Body of pancreas (tissue), 4 donors: ENCODE data around the gene IKZF4.

Experiments
- POLR2A ChIP-seq, 3 donors: fragments of 450-650 bp; IDR thresholded peaks; one replicate each; pipeline ENCODE4 v1.6.1; 2016; ENCODE audit warnings: antibody characterized with exemption in 3 of 3, mild to moderate bottlenecking in 2 of 3
- TF ChIP-seq, protein P1 (sequence below), 7 experiments: fragments of 450-650 bp in 4 of 7; fragments of 200-600 bp in 3 of 7; sonication (generic) in 3 of 7; IDR thresholded peaks; one replicate each; pipeline ENCODE4 v1.5.1; 2016 to 2019; ENCODE audit warnings: antibody characterized with exemption in 7 of 7

DNA sequence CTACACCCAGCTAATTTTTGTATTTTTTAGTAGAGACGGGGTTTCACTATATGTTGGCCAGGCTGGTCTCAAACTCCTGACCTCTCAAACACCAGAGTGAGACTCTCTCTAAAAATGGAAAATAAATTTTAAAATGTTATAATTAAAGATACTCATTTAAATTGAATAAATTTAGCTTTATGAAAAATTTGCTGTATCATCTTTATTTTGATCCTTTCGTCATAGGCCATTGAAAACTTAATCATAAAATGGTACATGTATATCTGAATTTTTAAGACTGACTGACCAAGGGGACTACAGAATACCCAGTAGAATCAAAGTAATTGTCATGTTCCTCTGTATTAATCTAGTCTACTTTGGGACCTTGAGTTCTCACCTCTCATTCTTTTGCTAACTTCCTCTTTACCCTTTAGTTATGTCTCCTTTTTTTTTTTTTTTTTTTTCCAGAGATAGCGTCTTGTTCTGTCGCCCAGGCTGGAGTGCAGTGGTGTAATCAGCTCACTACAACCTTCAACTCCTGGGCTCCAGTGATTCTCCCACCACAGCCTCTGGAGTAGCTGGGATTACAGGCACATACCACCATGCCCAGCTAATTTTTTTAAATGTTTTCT lies 37.5 kb upstream of the IKZF4 start:
- no peak for TF ChIP-seq POLR2A (IDR thresholded peaks at IDR 0.05)
- TF ChIP-seq, protein P1, sequence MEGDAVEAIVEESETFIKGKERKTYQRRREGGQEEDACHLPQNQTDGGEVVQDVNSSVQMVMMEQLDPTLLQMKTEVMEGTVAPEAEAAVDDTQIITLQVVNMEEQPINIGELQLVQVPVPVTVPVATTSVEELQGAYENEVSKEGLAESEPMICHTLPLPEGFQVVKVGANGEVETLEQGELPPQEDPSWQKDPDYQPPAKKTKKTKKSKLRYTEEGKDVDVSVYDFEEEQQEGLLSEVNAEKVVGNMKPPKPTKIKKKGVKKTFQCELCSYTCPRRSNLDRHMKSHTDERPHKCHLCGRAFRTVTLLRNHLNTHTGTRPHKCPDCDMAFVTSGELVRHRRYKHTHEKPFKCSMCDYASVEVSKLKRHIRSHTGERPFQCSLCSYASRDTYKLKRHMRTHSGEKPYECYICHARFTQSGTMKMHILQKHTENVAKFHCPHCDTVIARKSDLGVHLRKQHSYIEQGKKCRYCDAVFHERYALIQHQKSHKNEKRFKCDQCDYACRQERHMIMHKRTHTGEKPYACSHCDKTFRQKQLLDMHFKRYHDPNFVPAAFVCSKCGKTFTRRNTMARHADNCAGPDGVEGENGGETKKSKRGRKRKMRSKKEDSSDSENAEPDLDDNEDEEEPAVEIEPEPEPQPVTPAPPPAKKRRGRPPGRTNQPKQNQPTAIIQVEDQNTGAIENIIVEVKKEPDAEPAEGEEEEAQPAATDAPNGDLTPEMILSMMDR (IDR thresholded peaks at IDR 0.05) = no peak
